T-helper 22 cell (primary cell): Measurements from ENCODE around the gene CNTN5.

Source experiments
- DNase-seq: peaks from one replicate; pipeline ENCODE4 v3.0.0-alpha.2; 2020; ENCODE audit warnings: low read depth

Gene CNTN5

DNA sequence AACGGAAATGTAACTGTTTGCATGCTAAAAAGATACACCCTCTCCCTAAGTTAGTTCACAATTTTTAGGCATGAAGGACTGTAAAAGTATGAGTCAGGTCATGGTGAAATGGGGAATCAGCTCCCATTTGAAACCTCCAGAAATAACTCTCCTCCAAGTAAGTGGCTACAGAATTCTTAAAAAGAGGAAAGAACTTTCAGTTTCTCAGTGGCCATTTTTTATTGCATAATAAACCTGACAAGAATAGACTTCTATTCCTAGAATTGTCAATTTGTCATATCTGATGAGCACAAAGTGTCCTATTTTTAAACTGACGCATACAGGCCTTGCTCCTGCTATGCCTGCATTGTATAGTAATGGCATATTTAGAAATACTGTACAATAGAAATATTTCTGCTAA, 612.2 kb downstream of the CNTN5 start:
- no peak for DNase-seq

DNA sequence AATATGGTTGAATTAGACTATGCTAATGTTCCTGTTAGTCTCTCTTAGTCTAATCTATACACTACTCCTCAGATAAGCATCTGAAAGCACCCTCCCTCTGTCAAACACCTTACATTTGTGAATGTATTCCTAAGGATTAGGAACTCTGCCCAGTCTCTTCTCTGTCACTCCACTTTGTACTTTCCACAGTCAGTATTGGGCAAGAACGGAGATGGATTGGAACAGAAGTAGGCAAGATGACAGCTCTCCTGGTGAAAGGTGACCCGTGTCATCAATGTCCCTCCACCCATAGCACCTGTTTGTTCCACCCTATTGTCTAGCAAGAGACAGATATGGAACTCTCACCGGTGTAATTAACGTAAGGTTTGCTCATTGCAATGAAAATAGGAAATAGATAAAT, 613.8 kb downstream of the CNTN5 start:
- no peak for DNase-seq

DNA sequence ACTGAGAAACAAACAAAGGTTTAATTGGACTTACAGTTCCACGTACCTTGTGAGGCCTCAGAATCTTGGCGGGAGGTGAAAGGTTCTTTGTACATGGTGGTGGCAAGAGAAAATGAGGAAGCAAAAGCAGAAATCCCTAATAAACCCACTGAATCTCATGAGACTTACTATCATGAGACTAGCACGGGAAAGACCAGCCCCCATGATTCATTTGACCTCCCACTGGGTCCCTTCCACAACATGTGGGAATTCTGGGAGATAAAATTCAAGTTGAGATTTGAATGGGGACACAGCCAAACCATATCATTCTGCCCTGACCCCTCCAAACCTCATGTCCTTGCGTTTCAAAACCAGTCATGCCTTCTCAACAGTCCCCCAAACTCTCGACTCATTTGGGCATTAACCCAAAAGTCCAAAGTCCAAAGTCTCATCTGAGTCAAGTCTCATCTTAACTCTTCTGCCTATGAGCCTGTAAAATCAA, 617.4 kb downstream of the CNTN5 start:
- DNase-seq: no peak

DNA sequence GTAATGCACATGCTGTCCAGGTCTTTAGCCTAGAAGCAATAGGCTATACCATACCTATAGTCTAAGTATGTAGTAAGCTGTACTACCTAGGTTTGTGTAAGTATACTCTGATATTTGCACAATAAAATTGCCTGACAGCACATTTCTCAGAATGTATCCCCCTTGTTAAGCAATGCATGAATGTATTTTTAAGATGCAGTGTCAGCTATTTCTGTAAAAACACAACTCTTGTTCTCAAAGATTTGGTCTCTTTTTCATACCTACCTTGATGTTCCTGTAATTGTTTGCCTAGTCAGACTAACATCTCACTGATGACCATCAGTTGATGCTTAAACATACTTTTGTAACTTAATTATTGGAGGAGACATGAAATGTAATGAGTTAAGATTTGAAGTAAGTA, 619.9 kb downstream of the CNTN5 start:
- no peak for DNase-seq

DNA sequence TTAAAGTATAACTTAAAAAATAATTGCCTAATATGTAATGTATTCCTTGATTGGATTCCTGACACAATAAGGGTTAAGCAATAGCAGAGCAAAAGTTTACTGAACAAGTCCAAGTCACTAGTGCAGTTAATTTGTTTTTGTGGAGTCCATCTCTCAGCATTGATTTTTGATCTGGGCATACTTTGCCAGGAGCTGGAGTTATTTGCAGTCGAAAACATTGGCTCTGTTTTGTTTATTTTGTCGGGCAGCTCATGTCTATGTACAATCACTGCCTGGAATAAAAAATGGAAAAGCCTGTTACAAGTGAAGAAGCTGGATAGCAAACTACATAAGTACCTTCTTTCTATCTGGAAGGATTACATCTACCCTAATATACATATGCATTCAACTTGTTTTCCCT, 625.2 kb downstream of the CNTN5 start:
- no peak for DNase-seq

DNA sequence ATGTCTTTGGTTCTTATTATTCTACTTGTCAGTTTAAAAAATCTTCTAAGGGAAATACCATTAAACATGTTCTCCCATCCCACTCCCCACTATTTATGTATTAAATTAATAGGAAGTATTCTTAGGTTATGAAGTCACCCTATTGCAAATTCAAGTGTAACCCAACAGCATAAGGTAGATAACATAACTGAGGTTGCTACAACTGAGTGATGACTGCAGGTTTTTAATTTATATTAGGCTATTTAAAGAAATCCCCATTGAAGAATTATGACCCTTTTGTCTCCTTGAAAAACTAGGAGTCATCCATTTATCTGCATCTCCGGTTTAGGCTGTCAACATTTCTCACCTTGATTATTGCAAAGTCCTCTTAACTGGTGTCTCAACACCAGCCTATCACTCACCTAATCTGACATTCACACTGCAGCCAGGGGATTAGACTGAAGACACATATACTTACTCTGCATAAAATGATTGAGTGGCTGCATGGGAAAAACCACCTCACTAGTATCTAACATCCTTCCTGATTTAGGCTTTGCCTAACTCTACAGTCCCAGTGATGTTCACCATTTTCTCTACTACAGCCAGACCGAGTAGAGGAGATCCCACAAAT, 649.4 kb downstream of the CNTN5 start:
- DNase-seq: no peak

DNA sequence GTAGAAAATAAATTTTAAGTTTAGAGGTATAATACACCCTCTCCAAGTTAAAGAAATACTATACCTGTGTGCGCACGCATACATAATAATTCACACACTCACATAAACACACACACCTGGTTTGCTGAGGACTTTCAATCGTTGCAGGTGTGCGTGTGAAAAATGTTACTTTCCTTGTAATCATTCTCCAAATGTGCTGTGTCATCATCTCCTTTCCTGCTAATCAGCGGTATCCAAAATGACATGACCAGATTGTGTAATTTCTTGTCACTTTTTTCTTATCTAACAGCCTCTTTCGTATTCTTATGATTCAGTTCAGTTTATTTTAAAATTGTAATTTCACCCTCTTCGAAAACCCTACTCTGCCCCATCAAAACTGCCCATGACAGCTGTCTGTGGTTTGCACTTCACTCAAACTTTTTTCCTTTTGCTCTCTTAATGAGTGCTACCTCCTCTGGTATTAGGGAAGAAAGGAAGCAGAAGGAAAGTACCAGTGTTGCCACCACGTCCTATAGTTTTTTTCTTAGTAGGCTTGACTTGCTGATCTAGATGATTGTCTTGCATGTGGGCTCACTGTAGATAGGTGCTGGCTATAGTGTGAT, 651.2 kb downstream of the CNTN5 start:
- DNase-seq: no peak

DNA sequence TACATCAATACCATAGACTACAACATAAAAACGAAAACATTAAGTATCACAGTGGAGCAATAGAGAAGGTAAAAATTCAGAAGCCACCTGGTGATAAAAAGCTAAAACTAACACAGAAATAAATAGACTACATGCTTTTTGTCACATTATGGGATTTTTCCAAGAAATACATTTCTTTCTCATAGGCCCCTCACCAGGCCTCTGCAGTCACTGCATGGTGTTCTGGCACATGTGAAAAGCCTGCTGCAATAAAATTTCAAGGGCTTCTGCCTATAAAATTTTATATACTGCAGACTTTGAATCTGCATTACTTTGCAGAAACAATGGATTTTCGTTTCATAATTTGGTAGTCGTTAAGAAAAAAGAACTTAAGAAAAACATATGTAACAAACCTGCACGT, 655.5 kb downstream of the CNTN5 start:
- DNase-seq: no peak

DNA sequence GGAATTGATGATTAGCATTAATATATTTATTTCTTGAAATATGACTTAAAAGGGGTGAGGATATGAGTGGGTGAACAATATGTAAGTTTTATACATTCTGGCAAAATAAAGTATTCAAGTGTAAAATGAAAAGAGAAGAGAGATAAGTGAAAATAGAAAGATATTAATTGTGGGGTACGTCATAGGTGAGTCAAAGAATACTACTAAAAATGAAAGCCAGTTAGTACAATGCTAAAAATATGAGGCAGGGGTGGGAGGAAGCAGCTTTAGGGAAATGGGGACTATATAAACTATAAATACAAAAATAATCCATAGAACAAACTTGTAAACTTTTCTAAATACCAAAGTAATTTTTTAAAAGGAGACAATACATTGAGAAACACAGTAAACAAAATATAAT, 661.4 kb downstream of the CNTN5 start:
- no peak for DNase-seq

DNA sequence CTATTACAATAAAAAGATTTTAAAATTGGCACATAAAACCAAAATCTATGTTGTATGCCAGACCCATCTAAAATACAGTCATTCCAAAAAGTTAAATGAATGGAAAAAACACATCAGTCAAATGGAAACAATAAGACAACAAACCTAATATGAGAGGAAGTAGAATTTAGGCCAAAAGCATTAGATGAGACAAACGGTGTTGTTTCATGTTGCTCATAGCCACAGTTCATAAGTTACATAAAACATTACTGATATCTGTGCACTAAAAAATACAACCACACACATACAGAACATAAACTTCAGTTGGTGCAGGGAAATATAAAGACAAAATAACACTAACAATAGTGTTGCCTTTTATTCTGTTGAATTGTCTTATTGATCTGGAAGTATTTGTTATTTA, 661.9 kb downstream of the CNTN5 start:
- no peak for DNase-seq

DNA sequence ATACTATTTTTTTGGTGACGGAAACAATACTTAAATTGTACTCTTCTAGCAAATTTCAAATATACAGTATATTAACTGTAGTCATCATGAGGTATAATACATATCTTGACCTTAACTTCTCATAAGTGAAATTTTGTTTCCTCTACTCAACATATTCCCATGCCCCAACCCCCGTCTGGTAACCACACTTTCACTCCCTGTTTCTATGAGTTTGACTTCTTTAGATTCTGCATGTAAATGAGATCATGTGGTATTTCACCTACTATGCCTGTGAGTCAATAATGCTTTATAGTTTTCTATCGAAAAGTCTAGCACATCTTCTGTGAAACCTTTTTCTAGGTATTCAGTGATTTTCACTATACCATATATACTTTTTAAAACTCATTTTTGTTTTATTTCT, 663.2 kb downstream of the CNTN5 start:
- DNase-seq: no peak

DNA sequence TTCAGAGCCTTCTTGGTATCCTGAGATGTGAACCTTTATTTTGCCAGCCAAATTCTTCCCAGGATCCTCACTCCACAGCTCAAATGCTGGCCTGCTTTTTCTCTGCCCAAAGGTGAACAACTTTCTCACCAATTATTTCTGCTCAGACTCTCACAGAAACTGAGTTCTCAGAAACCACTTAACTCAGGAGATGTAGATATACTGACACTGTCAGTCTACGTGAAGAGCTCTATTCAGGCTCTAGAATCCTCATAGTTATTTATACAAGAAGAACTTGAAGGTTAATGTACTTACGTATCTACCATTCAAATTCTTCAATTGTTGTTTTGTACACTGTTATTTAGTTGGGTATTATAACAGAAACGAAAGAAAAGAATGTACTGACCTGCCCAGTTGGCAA, 666.1 kb downstream of the CNTN5 start:
- DNase-seq: no peak

DNA sequence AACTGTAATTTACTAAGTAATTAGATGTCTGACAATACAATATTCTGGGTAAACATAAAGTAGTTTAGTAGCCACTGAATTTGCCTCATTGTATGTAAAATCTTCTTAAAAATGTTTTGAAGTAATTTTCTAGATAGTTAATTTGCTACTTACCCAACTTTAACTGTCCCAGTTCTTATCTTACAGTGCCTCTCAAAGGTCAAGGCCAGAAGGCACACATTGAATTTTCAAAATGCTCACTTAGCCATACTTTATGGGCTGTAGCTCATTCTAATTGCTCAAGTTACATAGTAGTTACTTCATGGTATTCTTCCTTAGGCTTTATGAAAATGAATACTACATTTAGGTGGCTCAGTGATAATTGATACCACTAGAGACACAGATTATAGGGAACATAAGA, 666.6 kb downstream of the CNTN5 start:
- DNase-seq: no peak

DNA sequence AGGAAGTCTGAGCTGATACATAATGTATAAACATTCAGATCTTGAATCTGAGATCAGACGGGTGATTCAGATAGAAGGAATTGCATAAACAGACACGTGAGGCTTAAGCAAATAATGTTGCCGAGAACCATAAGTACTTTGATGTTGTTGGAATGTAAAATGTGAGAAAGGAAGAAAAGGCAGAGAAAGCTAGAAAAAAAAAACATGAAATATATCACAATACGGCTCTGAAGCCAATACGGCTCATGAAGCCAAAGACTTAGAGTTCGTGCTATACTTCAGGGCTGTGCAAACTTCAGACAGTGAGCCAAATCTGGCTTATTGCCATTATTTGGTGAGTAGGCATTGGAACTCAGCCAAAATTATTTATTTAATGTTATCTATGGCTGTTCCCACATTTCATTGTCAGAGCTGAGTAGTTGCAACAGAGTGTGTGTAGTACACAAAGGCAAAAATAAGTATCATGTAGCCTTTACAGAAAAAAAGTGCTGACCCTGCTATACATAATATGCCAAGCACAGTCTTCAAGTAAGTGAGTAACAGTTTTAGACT, 673.3 kb downstream of the CNTN5 start:
- DNase-seq: no peak

DNA sequence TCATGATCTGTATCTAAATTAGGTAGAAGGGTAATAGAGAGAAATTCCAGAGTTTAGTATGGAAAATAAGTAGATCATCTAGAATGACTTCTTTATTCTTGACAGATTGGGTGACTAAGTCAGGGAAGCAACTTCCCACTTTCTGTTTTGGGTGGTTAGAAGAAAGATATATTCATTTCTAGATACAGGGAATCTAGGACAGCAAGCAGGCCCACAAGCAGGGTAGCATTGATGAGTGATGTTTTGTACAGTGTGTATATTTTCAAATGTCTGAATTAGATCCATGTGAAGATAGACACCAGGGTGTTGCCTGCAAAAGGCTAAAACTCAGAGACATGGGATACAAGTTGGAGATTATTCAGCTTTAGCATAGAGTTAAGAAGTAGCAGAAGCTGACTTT, 674.4 kb downstream of the CNTN5 start:
- DNase-seq: no peak

DNA sequence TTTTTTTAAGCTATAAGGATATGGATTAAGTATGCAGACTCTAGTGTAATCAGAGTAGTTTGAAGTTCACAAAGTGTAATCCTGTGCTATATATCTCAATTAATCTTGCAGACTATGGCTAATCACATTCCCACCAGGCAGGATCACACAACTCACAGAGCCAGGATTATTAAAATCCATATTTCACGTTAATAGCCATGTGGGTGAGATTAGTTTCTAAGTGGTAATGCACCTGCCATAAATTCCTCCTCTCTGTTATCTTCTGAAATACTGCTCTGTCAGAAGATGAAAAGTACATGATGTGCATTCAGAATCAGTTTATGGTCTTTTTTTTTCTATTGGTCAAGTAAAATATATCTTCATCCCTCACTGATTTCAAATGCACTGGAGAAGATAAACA, 686.1 kb downstream of the CNTN5 start:
- DNase-seq: no peak

DNA sequence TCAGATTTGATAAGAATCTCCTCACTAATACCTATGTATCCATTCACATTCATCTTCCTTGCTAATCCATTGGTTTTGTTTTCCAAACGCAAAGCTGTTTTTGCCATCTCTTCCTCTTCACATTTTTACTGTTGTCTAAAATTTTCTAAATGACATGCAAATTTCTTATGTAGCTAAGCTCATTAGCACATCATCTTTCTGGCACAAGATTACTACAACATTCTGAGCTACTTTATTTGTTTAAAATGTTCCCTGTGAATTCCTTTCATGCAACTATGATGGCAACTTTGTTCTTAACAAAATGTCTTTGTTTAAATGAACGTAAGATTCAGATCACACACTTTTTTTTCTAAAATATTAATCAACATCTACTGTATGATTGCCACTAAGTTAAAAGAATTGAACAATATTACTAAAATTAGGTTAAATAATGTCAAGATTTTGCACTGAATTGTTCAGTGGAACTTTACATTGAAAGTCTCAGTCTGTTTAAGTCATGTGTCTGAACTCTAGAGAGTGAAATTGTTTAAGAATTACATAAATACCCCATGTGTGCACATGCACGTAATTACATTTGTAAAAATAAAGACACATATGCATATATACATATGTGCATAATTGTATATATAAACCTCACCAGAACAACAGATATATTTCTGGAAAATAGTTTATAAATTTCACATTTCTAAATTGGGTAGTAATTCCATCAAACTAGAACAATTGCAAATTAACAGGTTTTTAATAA, 688.4 kb downstream of the CNTN5 start:
- DNase-seq: no peak

DNA sequence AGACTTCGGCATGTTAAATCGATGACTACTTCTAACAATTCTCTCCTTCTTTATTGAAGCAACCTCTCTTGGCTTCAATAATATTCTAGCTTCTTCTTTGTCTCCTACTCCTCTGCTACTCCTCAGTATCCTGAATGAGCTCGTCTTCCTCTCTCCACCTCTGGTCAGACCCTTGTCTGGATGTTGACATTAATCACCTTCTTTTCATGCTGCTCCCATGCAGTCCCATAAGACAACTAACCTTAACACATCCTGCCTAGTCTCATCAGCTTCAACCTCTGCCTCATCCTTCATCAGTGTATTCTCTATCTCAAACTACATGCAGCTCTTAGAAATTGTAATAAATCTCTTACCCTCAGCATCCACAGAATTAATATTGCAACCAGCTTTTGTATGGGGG, 695.6 kb downstream of the CNTN5 start:
- no peak for DNase-seq

DNA sequence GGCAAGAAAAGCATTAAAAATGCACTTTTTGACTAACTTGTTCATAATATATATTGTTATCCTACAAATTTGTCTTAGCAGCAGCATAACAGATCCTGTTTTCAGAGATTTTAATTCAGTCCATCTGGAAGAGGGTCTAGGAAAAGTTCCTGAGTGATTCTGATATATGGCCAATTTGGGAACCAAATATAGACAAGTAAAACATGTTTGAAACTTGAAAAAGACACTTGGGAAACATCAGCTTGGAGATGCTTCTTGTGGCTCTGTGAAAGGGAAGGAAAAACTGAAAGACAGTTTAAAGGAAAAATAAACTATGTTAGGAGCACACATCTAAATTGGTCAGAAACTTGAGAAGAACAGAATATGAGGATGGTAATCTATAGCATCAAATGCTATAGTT, 697.5 kb downstream of the CNTN5 start:
- no peak for DNase-seq

DNA sequence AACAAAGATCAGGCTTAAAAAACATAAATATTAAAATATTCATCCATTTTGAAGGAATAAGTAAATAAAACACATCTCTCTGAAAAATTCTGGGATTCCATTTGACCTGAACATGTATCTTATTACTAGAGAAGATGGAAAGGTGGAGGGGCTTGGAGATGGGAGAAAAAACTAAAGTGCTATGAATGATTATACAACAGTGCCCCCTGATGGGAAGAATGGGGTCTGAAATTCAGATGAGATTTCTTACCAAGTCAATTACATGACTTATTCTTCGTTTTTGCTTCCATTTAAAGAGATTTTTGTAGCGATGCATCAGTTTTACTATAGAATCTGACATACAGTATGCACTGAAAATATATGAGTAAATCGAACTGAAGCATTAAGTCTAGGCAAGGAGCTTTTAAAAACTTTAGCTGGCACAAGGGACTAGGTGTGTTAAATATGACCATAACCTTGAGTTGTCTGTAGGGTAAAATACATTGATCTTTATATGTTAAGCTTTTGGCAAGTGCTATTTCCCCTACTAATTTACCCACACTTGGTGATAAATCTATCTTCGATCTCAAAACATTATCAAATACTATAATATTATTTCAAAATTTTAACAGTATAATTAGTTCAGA, 718.8 kb downstream of the CNTN5 start:
- DNase-seq: no peak

DNA sequence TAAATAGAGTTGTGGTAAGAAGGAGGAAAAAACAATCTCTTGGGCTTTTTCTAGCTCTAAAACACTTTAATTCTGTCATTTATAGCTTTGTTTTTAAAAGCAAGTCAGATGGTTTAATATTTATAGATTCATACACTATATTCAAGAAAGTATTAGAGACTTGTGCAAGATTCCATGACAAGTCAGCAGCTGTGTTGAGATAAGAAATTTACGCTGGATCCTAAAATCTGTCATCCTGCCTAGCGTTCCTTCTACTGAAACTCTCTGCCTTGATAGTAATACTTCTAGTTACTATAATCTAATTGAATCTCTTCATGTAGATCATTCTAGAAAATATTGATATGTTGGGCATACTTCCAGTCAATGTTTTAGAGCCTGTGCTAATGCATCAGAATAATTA, 721.8 kb downstream of the CNTN5 start:
- no peak for DNase-seq

DNA sequence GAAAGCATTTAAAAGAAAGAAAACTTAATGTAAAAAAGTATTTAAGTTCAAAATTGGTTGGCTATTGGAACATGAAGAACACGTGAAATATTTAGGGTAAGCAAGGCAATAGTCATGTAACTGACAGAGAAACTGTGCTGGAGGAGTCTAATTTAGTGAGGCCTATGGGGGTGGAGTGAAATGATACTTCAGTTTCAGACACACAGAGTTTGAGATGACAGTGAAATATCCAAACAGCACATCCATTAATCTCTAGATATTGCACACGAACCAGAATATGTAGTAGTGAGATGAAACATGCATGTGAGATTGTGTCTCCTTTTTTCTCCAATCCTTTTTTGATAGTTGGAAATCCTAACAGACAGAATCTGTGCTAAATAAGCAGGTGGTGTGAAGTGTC, 739.0 kb downstream of the CNTN5 start:
- no peak for DNase-seq

DNA sequence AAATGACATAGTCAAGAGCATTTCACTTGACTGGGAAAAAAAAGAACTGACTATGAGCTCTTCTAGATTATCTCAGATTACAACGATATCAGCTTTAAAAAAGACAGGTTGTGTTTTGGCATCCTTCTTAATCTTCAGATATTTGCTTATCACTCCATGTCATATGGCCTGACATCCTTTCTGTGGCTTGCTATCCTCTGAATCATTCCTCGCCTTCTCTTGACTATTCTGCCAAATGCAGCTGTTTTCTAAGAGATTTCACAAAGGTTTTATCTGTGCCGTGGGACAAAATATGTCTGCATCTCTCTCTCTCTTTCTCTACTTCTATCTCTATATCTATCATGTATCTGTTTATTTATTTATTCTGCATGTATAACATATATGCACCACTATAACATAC, 746.1 kb downstream of the CNTN5 start:
- no peak for DNase-seq
